Stimulated activated CD4-positive, alpha-beta T cell treated with anti-CD3 and anti-CD28 coated beads, Interleukin-4, amount 100 ng/mL, for 48 hours (primary cell): ENCODE results near the gene NAT14.

Experiments
- DNase-seq, 2 donors: peaks; one replicate each; pipeline ENCODE4 v3.0.0-alpha.2; 2020; ENCODE audit warnings: low read depth in 2 of 2

NAT14 gene

DNA sequence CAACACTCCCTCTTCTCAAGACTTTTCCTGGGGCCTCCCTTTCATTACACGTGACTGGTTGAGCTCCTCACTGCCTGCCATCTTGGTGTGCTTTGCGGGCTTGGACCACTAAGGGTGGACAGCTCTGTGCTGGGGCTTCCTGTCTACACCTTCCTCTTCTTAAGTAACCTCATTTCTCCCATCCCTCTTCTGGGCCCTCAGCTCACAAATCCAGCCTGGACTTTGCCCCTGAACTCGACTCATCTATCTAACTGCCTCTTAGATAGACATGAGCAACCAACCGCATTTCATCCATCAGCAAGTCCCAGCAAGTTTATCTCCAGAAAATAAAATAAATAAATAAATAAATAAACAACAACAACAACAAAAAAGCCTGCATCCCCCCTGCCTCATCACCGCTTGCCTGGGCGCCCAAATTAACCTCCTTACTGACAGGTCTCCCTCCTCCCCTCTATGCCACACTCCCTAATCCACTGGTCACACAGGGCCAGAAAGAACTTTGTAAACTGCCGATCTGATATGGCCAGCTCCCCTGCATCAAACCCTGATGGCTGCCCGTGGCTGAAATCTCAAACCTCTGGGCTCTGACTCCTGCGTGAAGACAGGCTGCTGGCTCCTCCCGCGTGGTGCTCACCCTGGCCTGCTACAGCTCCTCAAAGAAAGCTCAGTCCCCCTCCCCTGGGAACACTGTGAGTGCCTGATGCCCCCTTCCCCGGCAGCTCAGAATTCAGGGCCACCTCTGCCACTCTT, 31.3 kb upstream of the NAT14 start:
- no peak for DNase-seq

DNA sequence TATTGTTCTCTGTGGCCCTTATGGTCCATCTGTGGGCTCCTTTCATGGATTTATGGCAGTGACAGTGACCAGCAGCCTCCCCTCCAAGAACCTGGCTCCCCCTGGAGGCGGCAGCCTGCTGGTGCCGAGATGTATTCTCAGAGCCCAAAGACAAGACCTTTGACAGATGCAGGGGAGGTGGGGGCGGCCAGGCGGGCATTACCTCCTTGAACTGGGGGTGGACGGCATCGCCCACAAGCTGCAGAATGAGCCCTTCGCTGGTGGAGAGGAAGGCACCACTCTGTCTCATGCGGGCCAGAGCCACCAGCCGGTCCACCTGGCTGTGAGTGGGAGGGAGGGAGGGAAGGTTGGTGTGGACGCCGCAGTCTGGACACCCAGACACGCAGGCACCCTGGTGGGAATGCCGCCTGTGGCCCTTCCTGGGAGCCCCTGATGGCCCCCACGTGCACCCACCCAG, 30.2 kb upstream of the NAT14 start:
- DNase-seq: peak in 1 of 2 donors; percentile 53

DNA sequence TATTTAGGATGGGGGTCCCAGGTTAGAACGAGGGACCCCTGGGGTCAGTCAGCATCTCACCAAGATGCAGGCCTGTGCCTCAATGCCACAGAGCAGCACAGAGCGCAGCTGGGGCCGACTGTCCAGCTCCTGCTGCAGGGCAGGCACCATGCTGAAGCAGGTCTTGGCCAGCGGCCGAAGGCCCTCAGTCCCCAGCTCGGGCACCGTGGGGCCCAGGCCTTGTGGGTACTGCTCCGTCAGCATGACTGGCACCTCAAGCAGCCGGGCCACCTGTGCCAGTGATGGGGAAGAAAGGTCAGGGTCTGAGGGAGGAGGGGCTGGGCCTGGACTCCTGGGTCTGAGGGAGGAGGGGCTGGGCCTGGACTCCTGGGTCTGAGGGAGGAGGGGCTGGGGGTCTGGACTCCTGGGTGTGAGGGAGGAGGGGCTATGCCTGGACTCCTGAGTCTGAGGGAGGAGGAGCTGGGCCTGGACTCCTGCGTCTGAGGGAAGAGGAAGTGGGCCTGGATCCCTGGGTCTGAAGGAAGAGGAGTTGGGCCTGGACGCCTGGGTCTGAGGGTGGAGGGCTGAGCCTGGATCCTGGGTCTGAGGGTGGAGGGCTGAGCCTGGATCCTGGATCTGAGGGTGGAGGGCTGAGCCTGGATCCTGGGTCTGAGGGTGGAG, 29.3 kb upstream of the NAT14 start:
- no peak for DNase-seq

DNA sequence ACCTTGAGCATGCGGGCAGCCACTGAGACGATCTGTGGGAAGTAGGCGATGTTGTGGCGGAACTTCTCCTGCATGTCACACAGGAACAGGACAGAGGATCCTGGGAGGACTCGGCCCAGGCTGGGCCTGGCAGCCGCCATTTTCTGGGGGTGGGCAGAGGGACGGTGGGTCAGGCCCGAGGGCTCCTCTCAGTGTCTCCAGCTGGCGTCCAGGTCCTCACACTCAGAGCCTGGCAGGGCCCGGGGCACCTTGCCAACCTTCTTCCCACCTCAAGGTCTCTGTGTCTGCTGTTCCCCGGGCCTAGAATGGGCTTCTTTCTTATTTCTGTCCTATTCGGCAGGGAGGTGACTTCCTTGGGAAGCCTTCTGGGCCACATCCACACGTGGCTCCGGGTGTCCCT, 28.6 kb upstream of the NAT14 start:
- no peak for DNase-seq

DNA sequence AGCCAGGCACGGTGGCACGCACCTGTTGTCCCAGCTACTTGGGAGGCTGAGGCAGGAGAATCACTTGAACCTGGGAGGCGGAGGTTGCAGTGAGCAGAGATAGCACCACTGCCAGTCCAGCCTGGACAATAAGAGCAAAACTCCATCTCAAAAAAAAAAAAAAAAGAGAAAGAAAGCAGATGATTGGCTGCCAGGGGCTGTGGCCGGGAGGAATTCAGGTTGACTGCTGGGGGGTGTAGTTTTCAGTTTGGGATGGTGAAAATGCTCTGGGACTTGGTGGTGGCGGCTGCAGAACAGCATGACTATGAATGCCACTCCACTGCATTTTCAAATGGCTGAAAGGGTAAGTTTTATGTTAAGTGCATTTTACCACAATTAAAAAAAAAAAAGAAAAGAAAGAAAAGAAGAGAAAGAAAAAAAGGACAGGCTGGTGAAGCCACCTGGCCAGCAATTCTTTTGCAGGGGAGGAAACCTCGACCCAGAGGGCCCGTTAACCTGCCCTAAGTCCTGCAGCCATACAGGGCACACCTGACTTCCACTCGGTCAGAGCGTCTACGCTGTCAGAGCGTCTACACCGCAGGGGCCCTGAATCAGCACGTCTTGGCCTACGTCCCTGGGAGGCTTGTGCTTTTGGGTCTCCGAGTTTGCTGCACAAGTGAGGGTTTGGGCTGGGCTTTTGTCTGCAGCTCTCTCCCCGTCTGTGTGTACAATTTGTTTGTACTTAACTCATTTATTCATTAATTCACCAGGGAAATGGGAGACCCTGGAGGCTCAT, 27.1 kb upstream of the NAT14 start:
- no peak for DNase-seq

DNA sequence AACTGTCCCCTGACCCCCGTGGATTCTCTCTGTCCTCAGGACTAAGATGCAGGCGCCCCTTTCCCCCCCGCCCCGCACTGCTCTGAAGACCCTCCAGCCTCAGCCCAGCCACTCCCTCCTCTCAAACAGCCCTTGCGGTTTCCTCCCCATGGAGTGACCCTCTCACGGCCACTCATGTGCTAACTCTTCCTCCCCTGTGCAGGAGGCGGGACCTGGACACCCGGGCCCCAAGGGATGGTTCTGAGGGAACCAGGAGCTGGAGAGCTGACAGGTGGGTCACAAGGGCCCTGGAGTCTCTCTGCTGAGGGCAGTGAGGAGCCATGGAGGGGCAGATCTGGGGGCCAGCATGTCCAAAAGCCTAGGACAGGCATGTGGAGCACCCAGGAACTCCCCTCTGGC, 25.4 kb upstream of the NAT14 start:
- DNase-seq: no peak

DNA sequence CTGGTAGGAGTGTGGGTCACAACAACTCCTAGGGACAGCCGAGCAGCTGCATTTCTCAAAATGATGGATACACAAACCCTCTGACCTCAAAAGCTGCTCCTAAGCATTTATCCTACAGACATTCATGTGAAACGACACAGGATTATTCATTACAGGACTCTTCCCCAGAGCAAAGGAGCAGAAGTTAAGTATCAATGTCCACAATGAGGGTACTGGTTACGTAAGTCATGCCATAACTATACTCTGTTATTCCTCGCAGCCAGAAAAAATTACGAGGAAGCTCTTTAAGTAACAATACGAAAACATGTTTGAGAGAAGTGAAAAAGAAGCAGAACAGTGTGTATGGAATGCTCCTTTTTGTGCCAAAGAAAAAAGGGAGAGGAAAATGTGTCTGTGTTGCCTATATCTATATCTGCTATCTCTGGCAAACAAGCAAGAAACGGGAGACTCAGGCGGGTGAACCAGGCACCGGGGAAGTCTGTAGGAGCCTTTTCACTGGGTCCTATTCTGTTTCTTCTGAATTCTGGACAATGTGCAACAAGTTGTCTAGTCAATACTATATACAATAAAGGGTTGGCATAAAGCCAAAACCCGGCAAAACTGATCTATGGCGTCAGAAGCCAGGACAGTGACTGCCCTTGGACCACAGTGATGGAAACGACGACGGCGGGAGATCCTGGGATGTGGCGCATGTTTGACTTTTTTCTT, 24.9 kb upstream of the NAT14 start:
- DNase-seq: no peak

DNA sequence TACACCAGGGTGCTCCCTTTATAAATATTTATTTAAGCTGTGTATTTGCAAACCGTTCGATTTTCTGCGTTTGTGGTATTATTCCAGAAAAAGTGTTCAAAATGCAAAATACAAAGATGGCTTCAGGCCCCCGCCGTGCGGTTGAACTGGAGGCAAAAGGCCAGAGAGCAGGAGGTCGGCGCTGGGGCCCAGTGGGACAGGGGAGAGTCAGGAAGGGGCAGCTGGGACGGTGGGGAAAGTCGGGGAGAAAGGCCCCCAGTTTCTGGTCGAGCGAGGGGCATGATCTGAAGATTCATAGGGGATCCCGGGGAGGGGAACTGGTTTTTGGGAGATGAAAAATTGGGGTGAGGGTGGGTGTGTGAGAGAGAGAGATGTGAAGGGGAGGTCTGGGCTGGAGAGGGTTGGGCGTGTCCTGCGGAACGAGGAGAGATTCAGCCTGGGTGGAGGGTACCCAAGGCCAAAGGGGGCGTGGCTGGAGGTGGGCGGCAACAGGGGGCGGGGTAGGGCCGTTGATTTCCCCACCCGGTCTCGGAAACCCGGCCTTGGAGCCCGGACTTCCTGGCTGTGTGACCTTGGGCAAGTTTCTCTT, 24.2 kb upstream of the NAT14 start:
- DNase-seq: no peak

DNA sequence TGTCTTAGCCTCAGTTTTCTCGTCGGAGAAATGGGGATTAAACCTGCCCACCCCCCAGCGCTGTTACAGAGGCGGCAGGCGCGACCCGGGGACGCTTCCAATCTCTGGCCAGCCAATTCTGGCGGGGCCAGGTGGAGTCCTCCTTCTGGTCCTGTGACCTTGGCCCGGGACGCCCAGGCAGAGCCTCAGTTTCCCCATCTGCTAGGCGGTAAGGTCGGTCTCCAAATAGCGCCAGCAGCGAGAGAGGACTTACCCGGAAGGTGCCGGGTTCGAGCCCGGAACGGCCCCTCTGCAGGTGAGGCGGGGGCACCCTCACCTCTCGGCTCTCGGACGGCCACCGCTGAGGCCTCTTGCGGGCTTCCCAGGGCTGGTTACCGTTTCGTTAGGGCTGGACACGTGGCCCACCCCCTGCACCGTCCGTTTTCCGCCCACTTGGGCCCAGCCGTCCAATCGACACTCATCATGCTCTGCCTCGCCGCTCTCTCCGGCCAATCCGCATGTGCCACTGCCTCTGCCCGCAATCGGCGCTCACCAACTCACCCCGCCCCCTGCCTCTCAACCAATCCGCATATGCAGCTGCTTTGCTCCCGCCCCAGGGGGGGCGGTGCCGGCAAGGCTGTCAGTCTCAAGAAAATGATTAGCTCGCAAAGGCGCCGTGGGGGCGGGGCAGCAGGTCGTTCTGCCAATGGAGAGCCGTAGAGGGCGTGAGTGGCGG, 23.6 kb upstream of the NAT14 start, which contains the start of gene ISOC2:
Gene ISOC2 (minus strand): TSS at position 384 of the 715 bp plus-strand sequence. CDS start 5,156 bp downstream, outside the sequence.
- DNase-seq: peak; percentile 100

DNA sequence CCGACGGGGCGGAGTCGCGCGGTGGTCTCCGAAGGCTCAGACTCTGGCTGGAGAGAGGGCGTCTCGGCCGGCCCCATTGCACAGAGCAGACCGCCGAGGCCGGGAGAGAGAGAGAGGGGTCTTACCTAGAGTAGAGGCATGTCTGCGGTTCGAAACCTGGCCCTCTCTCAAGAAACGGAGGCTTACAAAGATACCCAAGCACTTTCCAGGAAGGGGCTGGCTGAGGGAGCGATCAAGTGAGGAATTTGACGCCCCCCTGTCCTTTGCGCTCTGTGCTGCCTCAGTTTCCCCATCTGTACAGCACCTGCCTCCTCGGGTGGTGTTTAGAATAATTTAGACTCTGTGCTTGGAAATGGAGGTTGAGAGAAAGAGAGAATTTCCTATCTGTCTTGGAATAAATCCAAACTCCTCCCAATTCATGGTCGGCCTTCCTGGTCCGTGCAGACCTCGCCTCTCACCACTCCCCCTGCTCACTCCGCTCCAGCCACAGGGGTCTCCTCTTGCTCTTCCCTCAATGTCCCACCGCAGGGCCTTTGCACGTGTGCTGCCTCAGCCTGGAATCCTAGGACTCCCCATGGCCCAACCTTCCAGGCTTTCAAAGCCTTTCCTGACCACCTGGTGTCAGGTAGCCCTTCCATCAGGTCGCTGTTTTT, 22.9 kb upstream of the NAT14 start:
- no peak for DNase-seq

DNA sequence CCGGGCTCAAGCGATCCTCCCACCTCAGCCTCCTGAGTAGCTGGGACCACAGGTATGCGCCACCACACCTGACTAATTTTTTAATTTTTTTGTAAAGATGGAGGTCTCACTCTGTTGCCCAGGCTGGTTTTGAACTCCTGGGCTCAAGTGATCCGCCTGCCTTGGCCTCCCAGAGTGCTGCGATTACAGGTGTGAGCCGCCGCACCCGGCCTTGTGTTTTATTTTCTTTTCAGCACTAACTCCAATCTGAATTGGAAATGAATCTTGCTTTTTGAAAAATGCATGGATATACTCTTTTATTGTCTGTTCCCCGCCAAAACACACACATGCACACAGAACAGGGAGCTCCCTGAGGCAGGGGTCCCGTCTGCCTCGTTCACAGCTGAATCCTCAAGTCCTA, 22.3 kb upstream of the NAT14 start:
- no peak for DNase-seq

DNA sequence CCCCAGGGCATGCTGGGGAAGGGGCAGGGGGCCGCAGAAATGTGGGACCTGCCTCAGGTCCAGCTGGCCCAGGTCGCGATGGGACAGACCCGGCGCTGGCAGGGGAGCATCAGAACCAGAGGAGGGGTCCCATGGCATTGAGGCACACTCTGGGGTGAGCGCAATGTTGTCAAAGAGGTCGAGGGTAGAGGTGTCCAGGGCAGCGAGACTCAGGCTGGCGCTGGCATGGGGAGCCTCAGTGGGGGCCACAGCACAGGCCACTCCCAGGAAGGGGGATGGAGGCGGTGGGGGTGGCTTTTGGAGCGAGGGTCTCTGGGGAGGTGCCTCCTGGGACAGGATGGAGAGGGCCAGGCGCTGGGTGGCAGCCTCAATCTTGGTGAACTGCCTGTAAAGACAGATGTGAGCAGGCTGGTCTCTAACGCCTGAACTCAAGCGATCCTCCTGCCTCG, 21.4 kb upstream of the NAT14 start:
- DNase-seq: no peak

DNA sequence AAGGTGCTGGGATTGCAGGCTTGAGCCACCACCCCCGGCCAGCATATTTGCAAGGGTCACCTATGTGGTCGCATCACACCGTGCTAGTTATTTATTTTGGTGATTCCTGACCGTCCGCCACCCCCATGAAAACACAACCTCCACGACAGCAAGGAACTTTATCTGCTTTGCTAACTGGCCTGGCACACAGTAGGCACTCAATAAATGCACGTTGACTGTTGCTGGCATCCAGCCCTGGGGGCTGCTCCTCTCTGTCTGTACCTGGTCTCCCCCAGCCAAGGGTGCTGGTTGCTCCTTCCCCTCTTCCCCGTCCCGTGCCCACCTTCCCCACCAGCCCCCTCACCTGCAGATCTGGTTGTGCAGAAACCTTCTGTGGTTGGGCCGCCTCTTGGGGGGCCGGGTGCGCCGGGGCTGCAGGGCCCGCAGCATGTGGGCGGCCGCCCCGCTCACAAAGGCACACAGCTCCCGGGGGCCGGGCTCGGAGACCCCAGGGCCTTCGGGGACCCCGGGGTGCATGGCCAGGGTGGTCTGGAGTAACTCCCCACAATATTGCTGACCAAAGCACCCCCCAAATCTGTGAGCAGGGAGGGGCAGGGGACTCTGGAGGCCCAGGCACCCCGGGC, 20.8 kb upstream of the NAT14 start:
- no peak for DNase-seq

DNA sequence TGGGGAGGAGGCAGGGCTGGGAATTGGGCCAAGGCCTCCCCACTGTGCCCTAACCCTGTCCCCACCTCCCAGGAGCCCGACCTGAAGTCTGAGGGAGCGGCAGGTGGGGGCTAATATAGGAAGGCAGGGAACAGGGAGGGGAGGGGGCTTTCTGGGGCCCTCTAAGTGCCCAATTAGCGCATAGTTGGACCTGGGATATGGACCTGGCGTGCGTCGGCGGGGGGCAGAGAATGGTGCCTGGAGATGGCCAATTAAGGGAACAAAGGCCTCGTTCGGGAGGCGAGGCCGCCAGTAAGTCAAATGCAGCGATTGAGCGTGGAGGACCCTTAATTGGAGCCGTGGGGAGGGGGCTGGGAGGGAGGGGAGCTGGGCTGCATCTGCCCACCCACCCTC, 20.3 kb upstream of the NAT14 start, which contains the start of gene C19orf85:
Gene C19orf85 (minus strand): TSS at position 90 of the 393 bp plus-strand sequence. CDS start 197 bp downstream, outside the sequence.
- no peak for DNase-seq

DNA sequence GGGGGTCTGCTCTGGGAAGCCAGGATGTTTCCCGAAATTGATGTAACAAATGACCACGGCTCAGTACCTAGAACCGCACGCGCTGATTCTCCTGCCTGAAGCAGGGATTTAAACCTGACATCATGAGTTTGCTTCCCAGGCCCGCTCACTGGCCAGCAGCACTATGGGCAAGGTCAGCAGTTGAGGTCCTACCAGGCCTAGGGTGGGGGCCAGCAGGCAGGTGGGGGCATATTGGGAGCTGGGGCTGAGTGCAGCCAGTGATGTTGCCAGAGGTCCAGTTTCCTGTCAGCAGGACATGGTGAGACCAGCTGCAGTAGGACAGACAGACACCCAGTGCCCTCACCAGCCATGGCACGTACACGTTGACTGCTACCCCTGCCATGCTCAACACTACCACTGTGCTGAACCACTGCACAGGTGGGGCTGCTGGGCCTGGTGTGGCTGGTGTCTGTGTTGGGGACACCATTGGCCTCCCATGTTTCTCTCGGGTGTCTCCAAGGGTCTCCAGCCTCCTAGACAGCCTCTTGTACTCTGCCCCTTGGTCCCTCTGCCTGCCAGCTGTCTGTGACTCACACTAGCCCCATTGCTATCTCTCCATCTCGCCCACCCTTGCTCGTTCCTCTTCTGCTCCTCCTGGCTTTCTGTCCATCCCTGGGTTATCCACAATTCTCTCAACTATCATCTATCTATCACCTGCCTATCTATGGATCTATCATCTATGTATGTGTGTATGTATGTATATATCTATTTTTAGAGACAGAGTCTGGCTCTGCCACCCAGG, 19.3 kb upstream of the NAT14 start:
- no peak for DNase-seq

DNA sequence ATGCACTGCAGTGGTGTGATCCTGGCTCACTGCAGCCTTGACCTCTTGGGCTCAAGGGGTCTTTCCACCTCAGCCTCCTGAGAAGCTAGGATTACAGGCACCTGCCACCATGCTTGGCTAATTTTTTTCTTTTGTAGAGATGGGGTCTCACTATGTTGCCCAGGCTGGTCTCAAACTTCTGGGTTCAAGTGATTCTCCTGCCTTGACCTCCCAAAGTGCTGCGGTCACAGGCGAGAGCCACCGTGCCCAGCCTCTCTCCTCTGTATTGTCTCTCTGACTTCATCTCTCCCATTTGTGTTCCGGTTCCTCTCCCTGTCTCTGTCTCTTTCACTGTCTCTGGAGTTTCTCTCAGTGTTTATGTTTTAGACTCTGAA, 18.8 kb upstream of the NAT14 start:
- DNase-seq: no peak

DNA sequence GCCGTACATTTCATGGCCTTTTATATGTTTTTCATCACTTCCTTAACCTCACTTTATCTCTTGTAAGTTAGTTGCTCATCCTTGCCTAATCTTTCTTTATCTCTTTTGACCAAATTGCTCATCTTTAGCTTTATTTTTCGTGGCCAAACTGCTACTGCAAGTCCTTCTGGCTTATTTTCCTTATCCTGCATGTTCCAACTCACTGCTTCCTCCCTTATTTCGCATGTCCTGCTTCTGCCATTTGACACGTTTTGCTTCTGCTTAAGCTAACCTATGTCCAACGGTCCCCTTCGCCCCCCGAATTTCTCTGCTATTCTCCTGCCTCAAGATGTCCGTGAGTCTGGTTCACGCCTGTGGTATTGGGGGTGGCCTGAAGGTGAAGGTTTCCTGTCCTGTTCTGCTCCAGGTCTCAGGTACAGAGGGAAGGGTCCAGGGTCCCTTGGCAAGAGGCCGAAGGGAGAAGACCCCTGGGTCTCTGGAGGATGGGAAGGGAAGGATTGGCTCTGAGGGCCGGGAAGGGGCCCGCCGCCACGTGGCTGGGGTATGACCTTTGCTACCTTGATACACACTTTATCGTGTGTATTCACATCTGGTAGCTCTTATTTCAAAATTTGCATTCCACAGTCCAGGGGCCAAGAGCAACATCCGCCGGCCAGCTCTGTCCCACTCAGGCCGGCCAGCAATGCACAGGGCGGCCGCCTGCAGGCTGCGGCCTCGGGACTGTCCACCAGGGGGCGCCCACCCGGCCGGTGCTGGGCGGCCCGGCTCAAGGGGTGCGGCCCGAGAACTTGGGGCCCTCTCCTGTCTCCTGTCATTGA, 17.5 kb upstream of the NAT14 start:
- peak; percentile 57 to 75 for DNase-seq

DNA sequence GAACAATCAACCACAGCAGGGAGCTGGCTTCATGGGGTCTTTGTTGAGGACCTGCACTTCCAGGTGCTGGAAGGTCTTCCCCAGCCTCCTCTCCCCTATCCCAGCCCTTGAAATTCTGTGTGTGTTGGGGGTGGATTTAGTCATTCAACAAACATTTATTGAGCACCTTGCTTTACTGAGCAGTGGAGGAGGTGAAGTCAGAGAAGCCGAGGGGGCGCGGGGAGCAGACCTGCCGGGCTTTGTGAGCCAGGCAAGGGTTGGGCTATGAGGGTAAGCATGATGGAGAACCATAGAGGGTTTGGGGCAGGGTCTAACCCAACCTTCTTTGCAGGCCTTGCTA, 17.0 kb upstream of the NAT14 start:
- DNase-seq: no peak
